Ovary (tissue), 9 donors: ENCODE measurements around the gene ROBO1. TPM values are rescaled to one million over a fixed set of nuclear protein-coding genes. Genes with fewer than 3 reads are reported as not detected.

Experiments used
- DNase-seq, 5 donors: peaks; one replicate each; pipeline ENCODE4 v3.0.0-alpha.2; 2019 to 2020
- H3K27ac ChIP-seq, 2 donors: fragments of 200-600 bp; one replicate each; pipeline versions ENCODE4 v1.5.1 to v1.8.0; 2019 to 2022
- H3K27me3 ChIP-seq: fragments of 200-600 bp; one replicate; pipeline ENCODE4 v1.8.0; 2022
- H3K36me3 ChIP-seq: fragments of 200-600 bp; sonication (generic); one replicate; pipeline ENCODE4 v1.5.1; 2019
- H3K4me1 ChIP-seq: one replicate; pipeline ENCODE4 v1.8.1; 2013; ENCODE audit warnings: mild to moderate bottlenecking, moderate library complexity; ENCODE audit not compliant: insufficient read depth
- H3K4me3 ChIP-seq: fragments of 200-600 bp; sonication (generic); one replicate; pipeline ENCODE4 v1.5.1; 2017
- H3K9me3 ChIP-seq, 2 donors: fragments of 200-600 bp in 1 of 2; sonication (generic) in 1 of 2; one replicate each; pipeline versions ENCODE4 v1.5.1 to v1.8.1; 2013 to 2019; ENCODE audit warnings: mild to moderate bottlenecking in 1 of 2, moderate library complexity in 1 of 2
- EP300 ChIP-seq: sonication (generic); formaldehyde crosslinking; IDR thresholded peaks from one replicate; pipeline ENCODE4 v1.6.1; 2017; ENCODE audit warnings: antibody characterized with exemption
- POLR2A ChIP-seq: fragments of 450-650 bp; IDR thresholded peaks from one replicate; pipeline ENCODE4 v1.6.1; 2017; ENCODE audit warnings: antibody characterized with exemption, mild to moderate bottlenecking, moderate library complexity
- WGBS, 3 donors: extraction: QIAGEN DNeasy Blood & Tissue Kit in 1 of 3; methylation state at CpG; one replicate each; pipeline versions ENCODE4 v1.1.5 to v1.1.7; 2013 to 2017; 5-methylcytosine and 5-hydroxymethylcytosine counted together
- intact Hi-C, 4 donors: fragments of 100-400 bp; cut with DNase I; formaldehyde crosslinking; loops; one replicate each; pipeline versions ENCODE4 v1.11.0 to v1.15.1; 2022 to 2023
- polyA plus RNA-seq, 2 donors: library from polyadenylated mRNA; stranded (reverse); fragments of 200-250 nt in 1 of 2; fragments of 350-450 nt in 1 of 2; fragmentation: Illumina TruSeq in 1 of 2; extraction: RNeasy Lipid Tissue Mini Kit (QIAGEN cat#74804) in 1 of 2; gene quantifications; one replicate each; pipeline ENCODE4 v1.2.3, GENCODE V29; 2013 to 2014
- total RNA-seq, 7 donors: library from RNA; depleted of rRNA in 2 of 7; stranded (reverse); fragments of >200 nt in 2 of 7; fragmentation: NEBNext Ultra II Directional in 3 of 7; extraction: Animal tissue kit (Norgen Biotek cat#: 25700) in 3 of 7; gene quantifications; one replicate each; pipeline versions ENCODE4 v1.1.0 to v1.2.4, GENCODE V29; 2016 to 2023
- TF ChIP-seq, protein P1 (sequence below), 3 donors: fragments of 450-650 bp in 2 of 3; fragments of 200-600 bp in 1 of 3; IDR thresholded peaks; one replicate each; pipeline versions ENCODE4 v1.5.1 to v1.8.0; 2016 to 2022; ENCODE audit warnings: antibody characterized with exemption in 3 of 3, mild to moderate bottlenecking in 1 of 3
- donor health status: DM: no; HTN: no; CAD: no; lungs with moderate emphysema.
- donor health status: DM: no; HTN: no; CAD: no.
- donor health status: Bipolar disorder and iron deficiency.
- donor health status: DM: yes; HTN: yes; CAD: no.
- donor health status: DM: no; HTN: no; CAD: no.
- donor health status: DM: yes; HTN: yes; CAD: no.

Gene ROBO1
- total and polyA plus RNA-seq, 9 donors = 17.2 to 49.5 (median 29.0) TPM

DNA sequence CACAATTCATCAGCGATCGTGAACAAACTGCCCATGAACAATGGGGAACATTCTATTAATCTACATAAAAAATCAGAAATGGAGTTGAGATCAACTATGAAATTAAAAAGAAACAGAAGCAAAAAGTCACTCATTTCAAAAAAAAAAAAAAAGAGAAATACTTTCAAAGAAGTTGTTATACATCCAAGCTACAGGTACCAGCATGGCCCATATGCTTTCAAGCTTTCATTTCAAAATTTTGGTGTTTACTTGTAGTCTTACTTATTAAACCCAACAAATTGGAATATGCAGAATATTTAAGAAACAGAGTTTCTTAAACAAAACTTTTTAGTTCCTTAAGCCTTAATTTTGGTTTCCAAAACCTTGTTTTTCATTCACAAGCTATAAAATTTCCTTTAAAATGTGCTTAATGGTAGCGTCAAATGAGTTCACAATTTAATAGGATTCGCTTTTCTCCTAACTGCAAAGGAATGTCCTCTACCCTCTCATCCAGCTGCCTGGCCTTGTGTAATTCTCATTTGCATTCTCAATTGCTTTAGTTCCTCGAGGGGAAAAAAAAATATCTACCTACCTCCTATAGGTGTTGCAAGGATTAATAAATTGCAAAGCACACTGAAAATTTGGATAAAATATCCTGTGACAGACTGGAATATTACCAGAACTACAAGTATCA lies 565.2 kb downstream of the ROBO1 start:
- no peaks in the 10 kb centered on the region for H3K4me1 ChIP-seq
- no peaks in the 10 kb centered on the region for H3K36me3 ChIP-seq
- no peak overlapping the region for H3K4me3 ChIP-seq
- H3K27me3 ChIP-seq = no peaks in the 10 kb centered on the region
- 80 to 84% (median 81%) methylated on average over 5 of the region's 5 CpGs for WGBS, 3 donors
- no peak for TF ChIP-seq POLR2A
- no peak for TF ChIP-seq EP300
- TF ChIP-seq, protein P1, sequence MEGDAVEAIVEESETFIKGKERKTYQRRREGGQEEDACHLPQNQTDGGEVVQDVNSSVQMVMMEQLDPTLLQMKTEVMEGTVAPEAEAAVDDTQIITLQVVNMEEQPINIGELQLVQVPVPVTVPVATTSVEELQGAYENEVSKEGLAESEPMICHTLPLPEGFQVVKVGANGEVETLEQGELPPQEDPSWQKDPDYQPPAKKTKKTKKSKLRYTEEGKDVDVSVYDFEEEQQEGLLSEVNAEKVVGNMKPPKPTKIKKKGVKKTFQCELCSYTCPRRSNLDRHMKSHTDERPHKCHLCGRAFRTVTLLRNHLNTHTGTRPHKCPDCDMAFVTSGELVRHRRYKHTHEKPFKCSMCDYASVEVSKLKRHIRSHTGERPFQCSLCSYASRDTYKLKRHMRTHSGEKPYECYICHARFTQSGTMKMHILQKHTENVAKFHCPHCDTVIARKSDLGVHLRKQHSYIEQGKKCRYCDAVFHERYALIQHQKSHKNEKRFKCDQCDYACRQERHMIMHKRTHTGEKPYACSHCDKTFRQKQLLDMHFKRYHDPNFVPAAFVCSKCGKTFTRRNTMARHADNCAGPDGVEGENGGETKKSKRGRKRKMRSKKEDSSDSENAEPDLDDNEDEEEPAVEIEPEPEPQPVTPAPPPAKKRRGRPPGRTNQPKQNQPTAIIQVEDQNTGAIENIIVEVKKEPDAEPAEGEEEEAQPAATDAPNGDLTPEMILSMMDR (IDR thresholded peaks at IDR 0.05) = no peak
- no peak for DNase-seq
- no peak overlapping the region for H3K27ac ChIP-seq
- H3K9me3 ChIP-seq = no peaks in the 10 kb centered on the region
- intact Hi-C loops = no loop called here

DNA sequence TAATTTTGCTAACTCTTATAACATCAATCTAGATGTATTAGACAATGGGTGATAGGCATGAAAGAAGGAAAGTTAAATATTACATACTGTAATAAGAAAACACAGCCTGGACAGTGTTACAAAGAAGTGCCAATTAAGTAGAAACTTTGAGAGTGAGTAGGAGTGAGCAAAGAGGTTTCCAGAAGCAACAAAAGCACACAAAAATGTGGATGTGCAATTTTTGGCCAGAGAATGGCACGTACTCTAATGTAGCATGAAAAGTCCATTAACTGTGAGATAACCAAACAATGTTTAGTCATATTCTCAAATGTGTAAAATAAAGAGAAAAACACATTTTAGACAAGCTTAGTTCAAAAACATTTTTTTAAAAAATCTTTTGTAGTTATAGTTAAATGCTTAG lies 567.3 kb downstream of the ROBO1 start:
- H3K4me3 ChIP-seq = no peak overlapping the region
- no peak overlapping the region for H3K27ac ChIP-seq
- 5 to 21% (median 17%) methylated on average over 1 of the region's 1 CpG for whole genome bisulfite sequencing, 3 donors
- no peak for DNase-seq
- H3K9me3 ChIP-seq = no peaks in the 10 kb centered on the region
- intact Hi-C loops = no loop called here
- H3K27me3 ChIP-seq = no peaks in the 10 kb centered on the region
- H3K36me3 ChIP-seq = no peaks in the 10 kb centered on the region
- no peaks in the 10 kb centered on the region for H3K4me1 ChIP-seq
- TF ChIP-seq, protein P1 (IDR thresholded peaks at IDR 0.05) = no peak
- TF ChIP-seq POLR2A (no peak), EP300 (no peak)

DNA sequence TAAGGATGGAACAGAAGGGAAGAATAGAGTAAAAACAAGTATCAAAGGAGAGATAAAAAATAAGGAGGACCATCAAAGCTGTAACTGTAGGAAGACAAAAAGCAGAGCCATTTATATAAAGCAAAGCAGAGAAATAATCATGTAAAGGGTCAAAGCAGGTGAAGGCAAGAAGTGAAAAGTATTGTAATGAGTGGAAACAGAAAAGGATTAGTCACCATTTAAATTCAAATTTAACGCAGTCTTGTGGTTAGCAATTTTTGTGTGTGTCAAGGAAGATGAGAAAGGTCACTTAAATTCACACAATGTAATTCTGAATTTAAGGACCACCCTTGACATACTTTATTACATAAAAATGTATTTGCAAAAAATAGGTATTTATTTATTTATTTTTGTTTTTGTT lies 567.8 kb downstream of the ROBO1 start:
- Histone ChIP-seq H3K4me3 (no peak overlapping the region), H3K4me1 (no peaks in the 10 kb centered on the region), H3K36me3 (no peaks in the 10 kb centered on the region), H3K27ac (no peak overlapping the region), H3K9me3 (no peaks in the 10 kb centered on the region), H3K27me3 (no peaks in the 10 kb centered on the region)
- TF ChIP-seq EP300 = no peak
- intact Hi-C loops = no loop called here
- no peak for DNase-seq
- WGBS, 3 donors = 30 to 52% (median 43%) methylated on average over 1 of the region's 1 CpG

DNA sequence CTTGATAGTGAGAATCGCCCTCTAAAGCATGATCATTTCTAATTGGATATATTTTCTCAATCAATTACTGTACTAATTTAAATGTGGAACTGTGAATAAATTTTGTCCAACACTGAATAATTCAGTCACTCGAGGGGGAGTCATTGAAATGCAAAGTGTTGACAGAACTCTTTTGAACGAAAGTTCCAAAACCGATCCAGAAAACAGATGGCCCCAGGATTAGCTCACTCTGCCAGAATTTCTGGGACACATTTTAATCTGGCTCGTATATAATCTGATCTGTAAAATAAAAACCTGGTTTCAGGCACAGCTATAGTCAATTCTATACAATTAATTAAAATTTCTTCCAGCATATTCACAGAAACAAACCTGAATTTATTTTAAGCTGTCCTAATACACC lies 580.4 kb downstream of the ROBO1 start:
- DNase-seq = no peak
- WGBS, 3 donors = 50 to 69% (median 57%) methylated on average over 5 of the region's 5 CpGs
- TF ChIP-seq EP300 (no peak), POLR2A (no peak)
- TF ChIP-seq, protein P1 (IDR thresholded peaks at IDR 0.05) = no peak
- intact Hi-C loops = no loop called here
- H3K36me3 ChIP-seq = no peaks in the 10 kb centered on the region
- H3K4me3 ChIP-seq = no peak overlapping the region
- H3K27me3 ChIP-seq = no peaks in the 10 kb centered on the region
- no peaks in the 10 kb centered on the region for H3K4me1 ChIP-seq
- no peaks in the 10 kb centered on the region for H3K9me3 ChIP-seq
- H3K27ac ChIP-seq = no peak overlapping the region

DNA sequence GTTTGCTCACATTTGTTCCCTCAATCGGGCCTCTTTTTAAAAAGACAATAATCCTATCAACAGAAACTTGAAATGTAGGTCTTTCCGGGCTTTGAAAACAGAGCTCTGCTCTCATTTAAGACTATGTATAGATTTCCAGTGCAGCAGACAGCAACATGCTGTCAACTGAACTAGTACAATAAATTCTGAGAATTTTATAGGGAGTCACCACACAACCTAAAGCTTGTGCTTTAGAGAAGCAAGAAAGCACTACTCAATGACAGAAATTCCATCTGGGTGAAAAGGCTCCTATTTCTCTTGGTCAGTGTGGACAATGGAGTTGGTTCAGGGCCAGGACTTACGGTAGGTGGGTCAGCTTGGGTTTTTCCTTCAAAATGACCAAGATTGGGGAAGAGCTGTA lies 583.5 kb downstream of the ROBO1 start:
- Histone ChIP-seq H3K27me3 (no peaks in the 10 kb centered on the region), H3K4me1 (no peaks in the 10 kb centered on the region), H3K4me3 (no peak overlapping the region), H3K36me3 (no peaks in the 10 kb centered on the region), H3K27ac (no peak overlapping the region), H3K9me3 (no peaks in the 10 kb centered on the region)
- TF ChIP-seq, protein P1 (IDR thresholded peaks at IDR 0.05) = no peak
- TF ChIP-seq EP300 (no peak), POLR2A (no peak)
- 29 to 40% (median 37%) methylated on average over 3 of the region's 3 CpGs for WGBS, 3 donors
- DNase-seq = no peak
- intact Hi-C loops = no loop called here
